HEK293T (cell line): ENCODE measurements around the gene TAF6L.

Experiments
- ARNT ChIP-seq: fragments of 450-650 bp; IDR thresholded peaks from 2 replicates; pipeline ENCODE4 v1.6.1; 2017; ENCODE audit warnings: mild to moderate bottlenecking
- FOXM1 ChIP-seq: fragments of 450-650 bp; IDR thresholded peaks from 2 replicates; pipeline ENCODE4 v1.6.1; 2017; ENCODE audit warnings: mild to moderate bottlenecking, borderline replicate concordance
- NFRKB ChIP-seq: fragments of 450-650 bp; IDR thresholded peaks from 2 replicates; pipeline ENCODE4 v1.6.1; 2016; ENCODE audit warnings: mild to moderate bottlenecking, moderate library complexity
- SUZ12 ChIP-seq: fragments of 450-650 bp; IDR thresholded peaks from 2 replicates; pipeline ENCODE4 v1.6.1; 2016; ENCODE audit warnings: mild to moderate bottlenecking
- ZNF384 ChIP-seq: fragments of 450-650 bp; IDR thresholded peaks from 2 replicates; pipeline ENCODE4 v1.6.1; 2016

- TF ChIP-seq ARNT (no peak), ZNF384 (no peak), NFRKB (no peak), SUZ12 (no peak), FOXM1 (no peak)
Measured at GRCh38 chr11:62724171-62724570, 47.0 kb upstream of the TAF6L start.
